GM12864 (cell line): Measurements from ENCODE around the gene GJE1.
"Not testable (repeated sequence)": the region's sequence is repeated elsewhere in the genome, so short reads cannot be mapped to it uniquely, and the experiment has no call there.

ENCODE experiments used
- DNase-seq: peaks from one replicate; pipeline ENCODE4 v3.0.0-alpha.2; 2011; ENCODE audit warnings: low read depth
- H3K4me3 ChIP-seq: 2 replicates; pipeline ENCODE4 v1.5.1; 2011; ENCODE audit warnings: mild to moderate bottlenecking, low read depth, low read length, control low read depth
- TF ChIP-seq, protein P1 (sequence below): IDR thresholded peaks from 2 replicates; pipeline ENCODE4 v1.5.1; 2011; ENCODE audit warnings: low read depth, mild to moderate bottlenecking, moderate library complexity, low read length, control low read depth, inconsistent platforms; ENCODE audit errors: missing control alignments

The GJE1 gene

GRCh38 chr6:142132625-142133024 is at the start of gene GJE1:
TSS of gene GJE1 (plus strand) at chr6:142132925. CDS start at chr6:142133159, 234 bp downstream.
- no peak within 1 kb of the TSS for H3K4me3 ChIP-seq
- TF ChIP-seq, protein P1, sequence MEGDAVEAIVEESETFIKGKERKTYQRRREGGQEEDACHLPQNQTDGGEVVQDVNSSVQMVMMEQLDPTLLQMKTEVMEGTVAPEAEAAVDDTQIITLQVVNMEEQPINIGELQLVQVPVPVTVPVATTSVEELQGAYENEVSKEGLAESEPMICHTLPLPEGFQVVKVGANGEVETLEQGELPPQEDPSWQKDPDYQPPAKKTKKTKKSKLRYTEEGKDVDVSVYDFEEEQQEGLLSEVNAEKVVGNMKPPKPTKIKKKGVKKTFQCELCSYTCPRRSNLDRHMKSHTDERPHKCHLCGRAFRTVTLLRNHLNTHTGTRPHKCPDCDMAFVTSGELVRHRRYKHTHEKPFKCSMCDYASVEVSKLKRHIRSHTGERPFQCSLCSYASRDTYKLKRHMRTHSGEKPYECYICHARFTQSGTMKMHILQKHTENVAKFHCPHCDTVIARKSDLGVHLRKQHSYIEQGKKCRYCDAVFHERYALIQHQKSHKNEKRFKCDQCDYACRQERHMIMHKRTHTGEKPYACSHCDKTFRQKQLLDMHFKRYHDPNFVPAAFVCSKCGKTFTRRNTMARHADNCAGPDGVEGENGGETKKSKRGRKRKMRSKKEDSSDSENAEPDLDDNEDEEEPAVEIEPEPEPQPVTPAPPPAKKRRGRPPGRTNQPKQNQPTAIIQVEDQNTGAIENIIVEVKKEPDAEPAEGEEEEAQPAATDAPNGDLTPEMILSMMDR, result no peak
- no peak for DNase-seq

GRCh38 chr6:142087950-142088857 is 44.5 kb upstream of the GJE1 start:
- DNase-seq, result no peak
- TF ChIP-seq, protein P1, result no peak
- H3K4me3 ChIP-seq, result no peak overlapping the region

- DNase-seq, result no peak
- H3K4me3 ChIP-seq, result no peak overlapping the region
- TF ChIP-seq, protein P1, result no peak
Measured at GRCh38 chr6:142088858-142089216, 43.9 kb upstream of the GJE1 start.

GRCh38 chr6:142104820-142105219 is 27.9 kb upstream of the GJE1 start:
- not testable (repeated sequence) for DNase-seq, H3K4me3 ChIP-seq

DNA sequence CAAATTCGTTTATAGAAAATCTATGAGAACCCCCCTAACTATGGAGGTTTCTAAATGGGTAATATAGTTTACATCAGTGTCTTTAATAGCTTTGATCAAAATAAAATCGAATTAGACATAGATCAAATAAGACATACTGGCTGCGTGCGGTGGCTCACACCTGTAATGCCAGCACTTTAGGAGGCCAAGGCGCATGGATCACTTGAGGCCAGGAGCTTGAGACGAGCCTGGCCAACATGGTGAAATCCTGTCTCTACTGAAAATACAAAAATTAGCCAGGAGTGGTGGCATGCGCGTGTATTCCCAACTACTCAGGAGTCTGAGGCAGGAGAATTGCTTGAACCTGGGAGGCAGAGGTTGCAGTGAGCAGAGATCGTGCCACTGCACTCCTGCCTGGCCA is 21.9 kb upstream of the GJE1 start:
- DNase-seq, result not testable (repeated sequence)

DNA sequence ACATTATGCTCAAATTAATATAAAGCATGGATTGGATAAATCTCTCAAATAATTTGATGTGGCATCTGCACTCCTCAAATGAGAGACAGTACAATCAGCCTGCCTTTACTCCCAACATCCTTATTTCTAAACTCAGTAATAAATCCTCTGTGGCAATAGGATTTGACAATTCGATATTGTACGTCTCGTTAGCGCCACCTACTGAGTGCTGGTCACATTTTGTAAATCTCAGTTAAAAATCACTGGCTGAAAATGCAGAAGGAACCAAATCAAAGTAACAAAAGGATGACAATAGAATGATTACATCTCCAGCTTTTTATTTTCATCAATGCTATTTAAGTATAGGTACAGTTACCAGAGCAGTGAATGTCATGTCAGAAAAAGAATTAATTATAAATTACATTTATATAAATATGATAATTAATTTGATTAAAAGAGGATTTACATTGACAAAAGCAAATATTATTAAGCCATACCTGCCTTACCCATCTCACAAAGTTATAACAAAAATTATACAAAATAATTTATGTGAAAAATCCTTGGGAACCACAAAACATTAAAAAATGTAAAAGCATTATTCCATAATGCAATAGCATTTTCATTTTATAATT is 20.2 kb upstream of the GJE1 start:
- no peak overlapping the region for H3K4me3 ChIP-seq
- peak; percentile 29 for DNase-seq
- TF ChIP-seq, protein P1, result peak; percentile 72

More for the DNA sequence above, 21.9 kb upstream of the GJE1 start:
- not testable (repeated sequence) for H3K4me3 ChIP-seq

DNA sequence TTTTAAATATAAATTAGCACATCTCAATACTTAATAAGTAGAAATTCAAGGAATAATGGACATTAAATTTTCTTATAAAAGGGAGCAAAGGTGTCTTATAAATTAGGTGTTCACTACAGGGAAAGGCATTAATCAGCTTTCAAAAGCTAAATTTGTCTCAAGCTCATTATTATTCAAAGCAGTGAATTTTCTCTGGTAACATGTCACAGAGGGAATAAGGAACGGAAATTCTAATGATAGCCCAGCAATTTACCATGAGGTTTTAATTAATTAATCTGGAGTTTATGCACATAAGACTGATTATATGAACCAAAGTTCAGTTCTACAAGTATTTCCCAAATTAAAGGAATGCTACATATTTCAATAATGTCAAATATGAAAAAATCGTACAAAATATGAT is 15.4 kb upstream of the GJE1 start:
- H3K4me3 ChIP-seq, result no peak overlapping the region
- DNase-seq, result no peak
- TF ChIP-seq, protein P1, result no peak

GRCh38 chr6:142118328-142118727 is 14.4 kb upstream of the GJE1 start:
- TF ChIP-seq, protein P1, result no peak
- DNase-seq, result no peak
- H3K4me3 ChIP-seq, result no peak overlapping the region
